Lung (tissue), 12 donors: Measurements from ENCODE around the gene SNX30. TPM values are rescaled to one million over a fixed set of nuclear protein-coding genes. Genes with fewer than 3 reads are reported as not detected.

Experiments
- ATAC-seq: fragments of 200-7000 bp; cut with Tn5 transposase; one replicate; pipeline ENCODE4 v1.9.1; 2020; ENCODE audit warnings: moderate number of reproducible peaks; ENCODE audit not compliant: insufficient read depth, low FRiP score
- DNase-seq, 3 donors: peaks; one replicate each; pipeline ENCODE4 v3.0.0-alpha.2; 2013 to 2017
- H3K27ac ChIP-seq, 2 donors: one replicate each; pipeline ENCODE4 v1.5.1; 2013; ENCODE audit warnings: mild to moderate bottlenecking in 2 of 2, moderate library complexity in 2 of 2, control low read depth in 1 of 2, inconsistent platforms in 1 of 2, low read depth in 1 of 2, low read length in 1 of 2
- H3K27me3 ChIP-seq, 3 donors: one replicate each; pipeline ENCODE4 v1.5.1; 2013; ENCODE audit warnings: low read length in 2 of 3; ENCODE audit not compliant: control insufficient read depth in 3 of 3, insufficient read depth in 3 of 3
- H3K36me3 ChIP-seq, 4 donors: one replicate each; pipeline ENCODE4 v1.5.1; 2013; ENCODE audit warnings: low read length in 4 of 4, mild to moderate bottlenecking in 1 of 4, moderate library complexity in 1 of 4; ENCODE audit not compliant: control insufficient read depth in 4 of 4, insufficient read depth in 4 of 4
- H3K4me1 ChIP-seq, 5 donors: one replicate each; pipeline ENCODE4 v1.5.1; 2013; ENCODE audit warnings: low read length in 5 of 5, mild to moderate bottlenecking in 2 of 5, moderate library complexity in 1 of 5; ENCODE audit not compliant: control insufficient read depth in 5 of 5, insufficient read depth in 5 of 5
- H3K4me3 ChIP-seq: one replicate; pipeline ENCODE4 v1.5.1; 2013; ENCODE audit warnings: mild to moderate bottlenecking, control low read depth, moderate library complexity
- H3K9ac ChIP-seq, 2 donors: one replicate each; pipeline ENCODE4 v1.5.1; 2013; ENCODE audit warnings: low read length in 2 of 2, control low read depth in 1 of 2; ENCODE audit not compliant: insufficient read depth in 1 of 2
- H3K9me3 ChIP-seq, 4 donors: one replicate each; pipeline ENCODE4 v1.5.1; 2013; ENCODE audit warnings: low read length in 3 of 4, mild to moderate bottlenecking in 1 of 4, moderate library complexity in 1 of 4; ENCODE audit not compliant: control insufficient read depth in 4 of 4, insufficient read depth in 3 of 4
- WGBS, 2 donors: extraction: QIAGEN DNeasy Blood & Tissue Kit; methylation state at CpG; one replicate each; pipeline ENCODE4 v1.1.7; 2013; 5-methylcytosine and 5-hydroxymethylcytosine counted together
- polyA plus RNA-seq, 2 donors: library from polyadenylated mRNA; stranded (reverse); fragments of 200-250 nt; gene quantifications; one replicate each; pipeline ENCODE4 v1.2.1, GENCODE V29; 2013
- total RNA-seq, 2 donors: library from RNA; depleted of rRNA in 1 of 2; stranded (reverse); fragments of >200 nt in 1 of 2; gene quantifications; one replicate each; pipeline ENCODE4 v1.2.1, GENCODE V29; 2014 to 2021
- TF ChIP-seq, protein P1 (sequence below): IDR thresholded peaks from 2 replicates; pipeline ENCODE4 v1.5.1; 2012; ENCODE audit warnings: mild to moderate bottlenecking; ENCODE audit errors: control extremely low read depth, extremely low read depth
- donor health status: control.
- donor health status: control.
- donor health status: Bipolar disorder and iron deficiency.
- donor health status: healthy.
- donor health status: DM: yes; HTN: yes; CAD: no.

Gene SNX30
- total and polyA plus RNA-seq, 4 donors = 13.7 to 63.1 (median 35.8) TPM

DNA sequence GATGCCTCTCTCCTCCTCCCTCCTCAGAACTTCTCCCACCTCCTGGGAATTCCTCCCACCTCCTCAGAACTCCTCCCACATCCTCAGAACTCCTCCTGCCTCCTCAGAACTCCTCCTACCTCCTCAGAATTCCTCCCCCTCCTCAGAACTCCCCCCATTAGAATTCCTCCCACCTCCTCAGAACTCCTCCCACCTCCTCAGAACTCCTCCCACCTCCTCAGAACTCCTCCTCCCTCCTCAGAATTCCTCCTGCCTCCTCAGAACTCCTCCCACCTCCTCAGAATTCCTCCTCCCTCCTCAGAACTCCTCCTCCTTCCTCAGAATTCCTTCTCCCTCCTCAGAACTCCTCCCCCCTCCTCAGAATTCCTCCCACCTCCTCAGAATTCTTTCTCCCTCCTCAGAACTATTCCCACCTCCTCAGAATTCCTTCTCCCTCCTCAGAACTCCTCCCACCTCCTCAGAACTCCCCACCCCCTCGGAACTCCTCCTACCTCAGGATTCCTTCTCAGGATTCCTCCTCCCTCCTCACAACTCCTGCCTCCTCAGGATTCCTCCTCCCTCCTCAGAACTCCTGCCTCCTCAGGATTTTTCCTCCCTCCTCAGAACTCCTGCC, 116.2 kb downstream of the SNX30 start:
- Histone ChIP-seq H3K4me3 (no peak overlapping the region), H3K9ac (no peak overlapping the region), H3K27me3 (no peaks in the 10 kb centered on the region), H3K9me3 (peaks cover 0 to 2% (median 0%) of the 10 kb centered on the region in 4 donors), H3K4me1 (peaks cover 0 to 19% (median 10%) of the 10 kb centered on the region in 5 donors), H3K36me3 (peaks cover 4 to 15% (median 13%) of the 10 kb centered on the region in 4 donors), H3K27ac (peak overlapping the region in 1 of 2 donors; percentile 43)
- 77 to 96% methylated on average over 1 of the region's 1 CpG for WGBS, 2 donors
- DNase-seq (no peak), ATAC-seq (peak; percentile 8)
- TF ChIP-seq, protein P1, sequence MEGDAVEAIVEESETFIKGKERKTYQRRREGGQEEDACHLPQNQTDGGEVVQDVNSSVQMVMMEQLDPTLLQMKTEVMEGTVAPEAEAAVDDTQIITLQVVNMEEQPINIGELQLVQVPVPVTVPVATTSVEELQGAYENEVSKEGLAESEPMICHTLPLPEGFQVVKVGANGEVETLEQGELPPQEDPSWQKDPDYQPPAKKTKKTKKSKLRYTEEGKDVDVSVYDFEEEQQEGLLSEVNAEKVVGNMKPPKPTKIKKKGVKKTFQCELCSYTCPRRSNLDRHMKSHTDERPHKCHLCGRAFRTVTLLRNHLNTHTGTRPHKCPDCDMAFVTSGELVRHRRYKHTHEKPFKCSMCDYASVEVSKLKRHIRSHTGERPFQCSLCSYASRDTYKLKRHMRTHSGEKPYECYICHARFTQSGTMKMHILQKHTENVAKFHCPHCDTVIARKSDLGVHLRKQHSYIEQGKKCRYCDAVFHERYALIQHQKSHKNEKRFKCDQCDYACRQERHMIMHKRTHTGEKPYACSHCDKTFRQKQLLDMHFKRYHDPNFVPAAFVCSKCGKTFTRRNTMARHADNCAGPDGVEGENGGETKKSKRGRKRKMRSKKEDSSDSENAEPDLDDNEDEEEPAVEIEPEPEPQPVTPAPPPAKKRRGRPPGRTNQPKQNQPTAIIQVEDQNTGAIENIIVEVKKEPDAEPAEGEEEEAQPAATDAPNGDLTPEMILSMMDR = no peak

DNA sequence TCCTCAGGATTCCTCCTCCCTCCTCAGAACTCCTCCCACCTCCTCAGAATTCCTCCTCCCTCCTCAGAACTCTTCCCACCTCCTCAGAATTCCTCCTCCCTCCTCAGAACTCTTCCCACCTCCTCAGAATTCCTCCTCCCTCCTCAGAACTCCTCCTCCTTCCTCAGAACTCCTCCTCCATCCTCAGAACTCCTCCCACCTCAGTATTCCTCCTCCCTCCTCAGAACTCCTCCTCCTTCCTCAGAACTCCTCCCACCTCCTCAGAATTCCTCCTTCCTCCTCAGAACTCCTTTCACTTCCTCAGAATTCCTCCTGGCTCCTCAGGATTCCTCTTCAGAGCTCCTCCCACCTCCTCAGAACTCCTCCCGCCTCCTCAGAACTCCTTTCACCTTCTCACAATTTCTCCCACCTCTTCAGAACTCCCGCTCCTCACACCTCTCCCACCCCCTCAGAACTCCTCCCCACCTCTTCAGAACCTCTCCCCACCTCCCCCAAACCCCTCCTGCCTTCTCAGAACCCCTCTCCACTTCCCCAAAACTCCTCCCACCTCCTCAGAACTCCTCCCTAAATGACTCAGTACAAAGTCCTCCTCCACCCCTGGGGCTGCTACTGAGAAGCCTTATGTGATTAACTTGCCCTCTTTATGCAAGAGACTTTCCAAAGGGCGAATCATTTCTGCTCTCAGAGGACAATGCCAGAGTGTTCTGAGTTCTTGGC, 116.9 kb downstream of the SNX30 start:
- WGBS, 2 donors = 41 to 61% methylated on average over 3 of the region's 3 CpGs
- no peak overlapping the region for H3K27ac ChIP-seq
- ATAC-seq = peak; percentile 82
- H3K4me3 ChIP-seq = no peak overlapping the region
- peaks cover 0 to 15% (median 10%) of the 10 kb centered on the region in 5 donors for H3K4me1 ChIP-seq
- no peak overlapping the region for H3K9ac ChIP-seq
- H3K9me3 ChIP-seq = peaks cover 0 to 2% (median 0%) of the 10 kb centered on the region in 4 donors
- TF ChIP-seq, protein P1 = no peak
- H3K36me3 ChIP-seq = peaks cover 4 to 15% (median 13%) of the 10 kb centered on the region in 4 donors
- H3K27me3 ChIP-seq = no peaks in the 10 kb centered on the region
- no peak for DNase-seq

DNA sequence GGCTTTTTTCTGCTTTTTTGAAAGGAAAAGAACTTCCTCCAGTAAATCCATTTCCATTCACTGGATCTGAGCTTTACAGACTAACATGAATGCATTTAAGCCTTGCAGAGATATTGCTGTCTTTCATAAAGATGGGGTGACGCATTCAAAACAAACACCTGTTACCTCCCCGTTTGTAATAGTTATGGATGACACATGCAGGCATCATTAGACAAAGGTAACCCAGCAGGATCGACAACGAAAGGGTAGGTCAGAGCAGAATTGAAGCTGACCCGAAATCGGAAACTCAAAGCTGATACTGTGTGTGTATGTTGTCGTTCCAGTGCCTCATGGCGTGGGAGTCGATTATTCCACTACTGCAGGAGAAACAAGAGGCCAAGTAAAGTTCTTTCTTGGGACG, 117.9 kb downstream of the SNX30 start:
- H3K27ac ChIP-seq = no peak overlapping the region
- peaks cover 4 to 15% (median 13%) of the 10 kb centered on the region in 4 donors for H3K36me3 ChIP-seq
- H3K4me3 ChIP-seq = no peak overlapping the region
- peaks cover 0 to 11% (median 2%) of the 10 kb centered on the region in 5 donors for H3K4me1 ChIP-seq
- H3K9ac ChIP-seq = no peak overlapping the region
- H3K9me3 ChIP-seq = peaks cover 0 to 2% (median 0%) of the 10 kb centered on the region in 4 donors
- 94% methylated on average over 10 of the region's 10 CpGs for WGBS, 2 donors
- no peaks in the 10 kb centered on the region for H3K27me3 ChIP-seq
- DNase-seq (no peak), ATAC-seq (no peak)
- TF ChIP-seq, protein P1 = no peak
